GM18951 (cell line): Measurements from ENCODE around the gene ENC1.
"Not testable (repeated sequence)": the region's sequence is repeated elsewhere in the genome, so short reads cannot be mapped to it uniquely, and the experiment has no call there.

Experiments
- POLR2A ChIP-seq: IDR thresholded peaks from 4 replicates; pipeline ENCODE4 v1.6.1; 2011; ENCODE audit warnings: mild to moderate bottlenecking; ENCODE audit not compliant: insufficient read length, insufficient read depth; ENCODE audit errors: extremely low read depth
- in situ Hi-C: fragments of 300-500 bp; cut with MboI; formaldehyde crosslinking; loops from one replicate; pipeline ENCODE4 v1.12.0; 2022; ENCODE audit warnings: low sequenced_read_pairs, mixed read lengths, inconsistent platforms; ENCODE audit not compliant: unreplicated experiment

The ENC1 gene

DNA sequence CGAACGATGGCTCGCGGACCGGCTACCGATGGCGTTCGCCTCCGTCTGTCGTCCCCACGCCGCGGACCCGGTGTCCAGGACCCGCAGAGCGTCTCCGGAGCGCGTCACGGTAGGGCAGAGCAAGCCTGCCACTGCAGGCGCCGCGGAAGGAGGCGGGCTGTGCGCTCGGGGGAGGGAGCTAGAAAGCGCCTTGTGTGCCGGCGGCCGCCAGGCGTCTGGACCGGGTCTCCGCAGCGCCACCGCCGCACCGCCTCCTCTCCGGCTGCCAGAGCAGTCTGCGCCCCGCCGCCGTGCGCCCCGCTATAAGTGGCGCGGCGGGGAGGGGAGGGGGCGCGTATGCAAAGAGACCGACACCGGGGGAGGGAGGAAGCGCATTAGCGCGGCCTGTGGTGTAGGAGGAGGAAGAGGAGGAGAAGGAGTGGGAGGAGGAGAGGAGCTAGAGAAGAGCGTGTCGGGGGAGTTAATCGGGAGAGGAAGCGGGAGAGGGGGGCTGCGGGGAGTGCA is at the start of gene ENC1:
ENC1 (minus strand) TSS at position 279 of the 504 bp plus-strand sequence. CDS start 4,243 bp downstream, outside the sequence.
- TF ChIP-seq POLR2A: peak; percentile 99
- in situ Hi-C loops: loop anchor here (25.0 kb wide), 1 partner anchor 603 kb away; no protein-coding TSS in a partner anchor

- in situ Hi-C loops: loop anchor here (10.0 kb wide), 1 partner anchor 228 kb away; no protein-coding TSS in a partner anchor
- TF ChIP-seq POLR2A: no peak
These were observed 46.6 kb upstream of the ENC1 start for GRCh38 chr5:74686962-74687751.

DNA sequence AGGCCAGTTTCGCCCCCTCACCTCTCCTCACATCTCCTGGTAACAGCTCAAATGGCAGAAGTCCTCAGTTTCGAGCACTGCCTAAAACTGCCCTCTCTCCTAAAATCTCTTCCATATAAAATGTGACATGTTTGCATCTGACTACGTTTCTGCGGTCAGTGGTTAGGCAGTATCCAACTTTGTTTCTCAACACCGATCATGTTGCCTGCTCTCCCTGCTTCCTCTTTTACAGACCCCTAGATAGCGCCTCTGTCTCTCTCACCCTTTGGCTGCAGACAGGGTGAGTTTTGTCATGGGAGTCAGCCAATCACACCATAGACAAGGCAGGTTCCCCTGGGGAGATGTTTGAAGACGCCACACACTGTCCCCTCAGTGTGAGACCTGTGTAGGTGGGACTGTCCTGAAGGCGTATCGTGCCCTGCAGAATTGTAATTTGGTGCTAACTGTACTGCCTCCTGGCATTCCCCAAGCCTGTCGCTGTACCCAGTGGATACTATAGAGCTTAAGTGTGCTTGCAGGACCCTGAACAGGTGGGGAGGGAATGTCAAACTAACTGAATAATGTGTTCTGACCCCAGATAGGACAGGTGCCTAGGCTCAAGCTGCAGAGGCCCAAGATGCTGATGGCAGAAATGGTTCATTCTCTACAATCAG is 45.6 kb upstream of the ENC1 start:
- in situ Hi-C loops: loop anchor here (10.0 kb wide), 1 partner anchor 229 kb away; no protein-coding TSS in a partner anchor
- TF ChIP-seq POLR2A: no peak

DNA sequence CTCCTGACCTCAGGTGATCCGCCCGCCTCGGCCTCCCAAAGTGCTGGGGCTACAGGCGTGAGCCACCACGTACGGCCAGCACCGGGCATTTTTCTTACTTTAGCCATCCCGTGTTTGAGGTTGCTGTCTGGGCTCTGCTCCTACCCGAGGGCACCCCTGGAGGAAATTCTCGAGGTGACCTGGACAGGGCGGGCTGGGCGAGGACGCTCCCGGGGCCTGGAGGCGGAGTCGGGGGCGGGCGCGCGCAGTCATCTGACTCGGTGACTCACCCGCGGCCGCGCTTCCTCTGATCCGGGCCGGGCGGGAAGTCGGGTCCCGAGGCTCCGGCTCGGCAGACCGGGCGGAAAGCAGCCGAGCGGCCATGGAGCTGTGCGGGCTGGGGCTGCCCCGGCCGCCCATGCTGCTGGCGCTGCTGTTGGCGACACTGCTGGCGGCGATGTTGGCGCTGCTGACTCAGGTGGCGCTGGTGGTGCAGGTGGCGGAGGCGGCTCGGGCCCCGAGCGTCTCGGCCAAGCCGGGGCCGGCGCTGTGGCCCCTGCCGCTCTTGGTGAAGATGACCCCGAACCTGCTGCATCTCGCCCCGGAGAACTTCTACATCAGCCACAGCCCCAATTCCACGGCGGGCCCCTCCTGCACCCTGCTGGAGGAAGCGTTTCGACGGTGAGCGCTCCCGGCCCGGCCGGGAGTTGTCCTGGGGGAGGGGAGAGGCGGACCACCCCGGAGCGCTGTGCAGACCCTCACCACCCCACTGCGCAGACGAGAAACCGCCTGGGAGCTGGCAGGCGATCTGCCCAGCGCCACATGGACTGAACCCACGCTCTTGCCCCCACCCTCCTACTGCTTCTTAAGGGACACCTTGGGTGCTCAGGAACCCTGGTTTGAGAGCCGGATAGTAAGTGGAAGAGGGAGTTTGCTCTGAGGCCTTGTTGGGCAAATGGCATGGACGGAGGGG is 44.6 kb upstream of the ENC1 start, which contains the start of gene HEXB:
HEXB (plus strand) TSS at position 334 of the 952 bp plus-strand sequence; CDS start at position 362, 28 bp downstream.
- in situ Hi-C loops: loop anchor here (10.0 kb wide), 1 partner anchor 230 kb away; no protein-coding TSS in a partner anchor
- TF ChIP-seq POLR2A: peak; percentile 90

GRCh38 chr5:74679966-74680365 is 39.4 kb upstream of the ENC1 start:
- in situ Hi-C loops: loop anchor here (10.0 kb wide), 1 partner anchor 235 kb away; no protein-coding TSS in a partner anchor
- TF ChIP-seq POLR2A: no peak

DNA sequence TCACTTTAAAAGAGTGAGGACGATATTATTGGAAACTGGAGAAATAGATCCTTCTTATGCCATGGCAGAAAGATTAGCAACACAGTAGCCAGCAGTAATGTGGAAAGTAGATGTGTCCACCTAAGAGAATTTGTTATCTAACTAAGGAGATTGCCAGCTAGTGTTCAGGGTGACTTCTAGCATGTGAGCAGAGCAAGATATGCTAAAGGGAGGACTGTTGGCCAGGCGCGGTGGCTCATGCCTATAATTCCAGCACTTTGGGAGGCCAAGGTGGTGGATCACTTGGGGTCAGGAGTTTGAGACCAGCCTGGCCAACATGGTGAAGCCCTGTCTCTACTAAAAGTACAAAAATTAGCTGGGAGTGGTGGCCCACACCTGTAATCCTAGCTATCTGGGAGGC is 38.8 kb upstream of the ENC1 start:
- in situ Hi-C loops: not testable (repeated sequence)

DNA sequence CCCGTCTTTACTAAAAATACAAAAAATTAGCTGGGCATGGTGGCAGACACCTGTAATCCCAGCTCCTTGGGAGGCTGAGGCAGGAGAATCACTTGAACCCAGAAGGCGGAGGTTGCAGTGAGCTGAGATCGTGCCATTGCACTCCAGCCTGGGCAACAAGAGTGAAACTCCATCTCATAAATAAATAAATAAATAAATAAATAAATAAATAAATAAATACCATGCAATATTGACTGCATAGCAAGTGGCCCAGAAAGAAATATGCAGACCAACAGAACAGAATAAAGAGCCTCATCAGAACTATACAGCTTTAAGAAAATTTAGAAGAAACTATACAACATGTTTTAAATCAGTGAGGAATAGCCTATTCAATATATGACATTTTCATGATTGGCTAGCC is 37.6 kb upstream of the ENC1 start:
- in situ Hi-C loops: not testable (repeated sequence)

DNA sequence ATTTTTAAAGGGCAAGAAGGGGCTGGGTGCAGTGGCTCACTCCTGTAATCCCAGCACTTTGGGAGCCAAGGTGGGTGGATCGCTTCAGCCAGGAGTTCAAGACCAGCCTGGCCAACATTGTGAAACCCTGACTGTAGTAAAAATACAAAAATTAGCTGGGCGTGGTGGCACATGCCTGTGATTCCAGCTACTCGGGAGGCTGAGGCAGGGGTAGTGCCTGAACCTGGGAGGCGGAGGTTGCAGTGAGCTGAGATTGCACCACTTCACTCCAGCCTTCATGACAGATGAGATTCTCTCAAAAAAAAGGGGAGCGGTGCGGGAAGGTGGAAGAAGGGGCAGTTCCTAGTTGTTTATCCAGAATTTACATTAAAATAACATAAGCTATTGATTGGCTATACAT is 35.9 kb upstream of the ENC1 start:
- in situ Hi-C loops: not testable (repeated sequence)

DNA sequence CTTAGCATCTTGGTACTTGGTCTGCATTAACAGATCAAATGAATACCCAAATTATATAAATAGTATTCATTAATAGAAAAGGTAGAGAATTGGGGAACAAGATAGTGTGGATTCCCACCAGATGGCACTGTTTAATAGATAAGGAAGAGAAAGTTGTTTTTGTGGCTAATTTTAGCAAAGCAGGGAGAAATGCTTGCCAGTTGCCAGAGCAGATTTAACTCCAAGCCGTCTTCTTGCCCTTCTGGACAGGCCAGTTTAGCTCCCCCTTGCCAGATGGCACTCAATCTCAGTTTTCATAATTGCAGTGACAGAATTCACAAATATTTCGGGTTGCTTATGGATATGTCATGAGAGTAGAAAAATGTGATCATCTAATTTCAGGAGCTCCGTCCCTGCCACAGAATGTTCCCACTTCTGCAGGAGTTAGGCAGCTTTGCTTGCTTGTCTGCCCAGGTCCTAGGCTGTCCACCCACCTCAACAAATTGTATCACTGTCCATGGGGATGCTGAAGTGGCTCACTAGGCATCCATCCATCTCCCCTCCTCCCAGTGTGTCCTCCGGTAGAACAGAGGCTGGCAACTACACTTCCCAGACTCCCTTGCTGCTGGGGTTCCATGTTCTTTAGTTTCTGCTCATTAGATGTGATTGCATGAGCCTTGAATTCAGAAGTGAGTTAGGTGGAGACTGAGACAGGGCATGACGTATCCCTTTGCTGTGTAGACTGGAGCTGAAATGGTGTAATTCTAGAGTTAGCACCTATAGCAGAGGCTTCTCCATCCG is 32.7 kb upstream of the ENC1 start:
- in situ Hi-C loops: no loop called here
- no peak for TF ChIP-seq POLR2A

- TF ChIP-seq POLR2A: no peak
- in situ Hi-C loops: no loop called here
These were observed 31.8 kb upstream of the ENC1 start for GRCh38 chr5:74672215-74672877.

GRCh38 chr5:74670396-74671038 is 30.0 kb upstream of the ENC1 start:
- in situ Hi-C loops: no loop called here
- TF ChIP-seq POLR2A: no peak
